ENCODE data around the gene TOX2.
A peak's percentile ranks its signal among the peaks of the same experiment; 100 is the strongest.
"Not testable (repeated sequence)": the region's sequence is repeated elsewhere in the genome, so short reads cannot be mapped to it uniquely, and the experiment has no call there.

TOX2 gene

GRCh38 chr20:44038681-44039123 is 124.0 kb downstream of the TOX2 start:
- no peak for DNase-seq

GRCh38 chr20:44039147-44039546 is 124.5 kb downstream of the TOX2 start:
- no peak for DNase-seq

- DNase-seq: no peak
Measured at GRCh38 chr20:44039741-44040140, 125.1 kb downstream of the TOX2 start.

GRCh38 chr20:44040202-44040915 is 125.7 kb downstream of the TOX2 start:
- DNase-seq: no peak

- no peak for DNase-seq
Measured at GRCh38 chr20:44041001-44041400, 126.3 kb downstream of the TOX2 start.

- DNase-seq: not testable (repeated sequence)
Measured at GRCh38 chr20:44044712-44045111, 130.1 kb downstream of the TOX2 start.

- DNase-seq: no peak
Measured at GRCh38 chr20:44050327-44050726, 135.7 kb downstream of the TOX2 start.

GRCh38 chr20:44050925-44051660 is 136.4 kb downstream of the TOX2 start:
- no peak for DNase-seq

- DNase-seq: no peak
Measured at GRCh38 chr20:44051661-44052000, 137.0 kb downstream of the TOX2 start.

- no peak for DNase-seq
Measured at GRCh38 chr20:44052166-44052565, 137.5 kb downstream of the TOX2 start.

- no peak for DNase-seq
Measured at GRCh38 chr20:44053046-44053445, 138.4 kb downstream of the TOX2 start.

- DNase-seq: no peak
Measured at GRCh38 chr20:44054118-44054517, 139.5 kb downstream of the TOX2 start.

- no peak for DNase-seq
Measured at GRCh38 chr20:44054849-44055248, 140.2 kb downstream of the TOX2 start.

- DNase-seq: peak; percentile 26
Measured at GRCh38 chr20:44056010-44056698, 141.5 kb downstream of the TOX2 start.

- DNase-seq: no peak
Measured at GRCh38 chr20:44057698-44058675, 143.3 kb downstream of the TOX2 start.

- DNase-seq: no peak
Measured at GRCh38 chr20:44064501-44065400, 150.1 kb downstream of the TOX2 start.

GRCh38 chr20:44065401-44066340 is 151.0 kb downstream of the TOX2 start:
- no peak for DNase-seq

GRCh38 chr20:44066645-44067606 is 152.3 kb downstream of the TOX2 start:
- no peak for DNase-seq

- DNase-seq: no peak
Measured at GRCh38 chr20:44067650-44068081, 153.0 kb downstream of the TOX2 start.

Measured in stimulated activated CD4-positive, alpha-beta T cell treated with anti-CD3 and anti-CD28 coated beads, Interleukin-12 subunit alpha, Interleukin-12 subunit beta, amount 100 ng/mL, for 4 hours (primary cell).